B cell (primary cell): ENCODE results near the gene PDSS1. TPM values are rescaled to one million over a fixed set of nuclear protein-coding genes. Genes with fewer than 3 reads are reported as not detected.

Source experiments
- ATAC-seq: fragments of 200-7000 bp; cut with Tn5 transposase; one replicate; pipeline ENCODE4 v1.10.0; 2021; ENCODE audit warnings: low read depth, mild to moderate bottlenecking, moderate number of reproducible peaks, moderate library complexity
- CTCF ChIA-PET: fragments of 350-600 bp; sonication (Branson Sonifier 250); formaldehyde crosslinking; loops from one replicate; lab custom pipeline; 2021; ENCODE audit warnings: antibody characterized with exemption, inconsistent platforms; lab: Charles Lee
- POLR2A ChIA-PET: fragments of 350-600 bp; sonication (Branson Sonifier 250); formaldehyde crosslinking; loops from one replicate; lab custom pipeline; 2021; ENCODE audit warnings: antibody characterized with exemption; lab: Charles Lee
- DNase-seq: peaks from one replicate; pipeline ENCODE4 v3.0.0; 2013
- H2AFZ ChIP-seq: 2 replicates; pipeline ENCODE4 v1.6.1; 2012; ENCODE audit warnings: mild to moderate bottlenecking, low read depth, low read length; ENCODE audit not compliant: insufficient read depth, poor library complexity, severe bottlenecking
- H3K27ac ChIP-seq, 2 donors: 1 replicate in 1 of 2; 2 replicates in 1 of 2; pipeline ENCODE4 v1.5.1; 2012 to 2013; ENCODE audit warnings: low read length in 2 of 2, mild to moderate bottlenecking in 2 of 2, moderate library complexity in 1 of 2
- H3K27me3 ChIP-seq, 4 experiments: fragments of 200-600 bp in 1 of 4; sonication (generic) in 1 of 4; replicated peaks in 1 of 4; 1 replicate in 2 of 4; 2 replicates in 2 of 4; pipeline versions ENCODE4 v1.6.1 to v1.7.0; 2013 to 2016; ENCODE audit warnings: low read length in 3 of 4, mild to moderate bottlenecking in 2 of 4, mixed read lengths in 1 of 4, moderate library complexity in 1 of 4; ENCODE audit not compliant: insufficient read depth in 4 of 4, control insufficient read depth in 3 of 4; ENCODE audit errors: control extremely low read depth in 1 of 4
- H3K36me3 ChIP-seq, 2 experiments: replicated peaks in 1 of 2; 1 replicate in 1 of 2; 2 replicates in 1 of 2; pipeline versions ENCODE4 v1.6.1 to v1.7.1; 2013; ENCODE audit warnings: low read length in 1 of 2; ENCODE audit not compliant: insufficient read depth in 2 of 2, control insufficient read depth in 1 of 2; ENCODE audit errors: control extremely low read depth in 1 of 2, extremely low read depth in 1 of 2
- H3K4me1 ChIP-seq, 2 donors: fragments of 200-600 bp in 1 of 2; sonication (generic) in 1 of 2; 1 replicate in 1 of 2; 2 replicates in 1 of 2; pipeline versions ENCODE4 v1.5.1 to v1.6.1; 2013 to 2017; ENCODE audit warnings: low read length in 2 of 2; ENCODE audit not compliant: control insufficient read depth in 2 of 2, insufficient read depth in 2 of 2
- H3K4me2 ChIP-seq: replicated peaks from 2 replicates; pipeline ENCODE3; 2012; ENCODE audit warnings: mild to moderate bottlenecking, low read depth, low read length; ENCODE audit not compliant: poor library complexity, severe bottlenecking
- H3K4me3 ChIP-seq, 5 experiments: fragments of 200-600 bp in 1 of 5; sonication (generic) in 1 of 5; 1 replicate in 3 of 5; 2 replicates in 2 of 5; pipeline versions ENCODE4 v1.5.1 to v1.7.0; 2011 to 2016; ENCODE audit warnings: low read length in 4 of 5, mild to moderate bottlenecking in 4 of 5, low read depth in 2 of 5, control low read depth in 1 of 5, moderate library complexity in 1 of 5; ENCODE audit not compliant: insufficient read depth in 1 of 5; ENCODE audit errors: control extremely low read depth in 1 of 5, extremely low read depth in 1 of 5
- H3K79me2 ChIP-seq: fragments of 200-600 bp; sonication (generic); one replicate; pipeline ENCODE4 v1.6.0; 2016; ENCODE audit warnings: low read length; ENCODE audit not compliant: control insufficient read depth, insufficient read depth
- H3K9ac ChIP-seq: fragments of 200-600 bp; sonication (generic); 2 replicates; pipeline ENCODE4 v1.6.1; 2017; ENCODE audit warnings: mild to moderate bottlenecking, low read length, moderate library complexity
- H3K9me3 ChIP-seq, 3 donors: one replicate each; pipeline versions ENCODE4 v1.6.1 to v1.7.1; 2013; ENCODE audit warnings: low read length in 2 of 3; ENCODE audit not compliant: control insufficient read depth in 2 of 3, insufficient read depth in 1 of 3; ENCODE audit errors: control extremely low read depth in 1 of 3
- H4K20me1 ChIP-seq: 2 replicates; pipeline ENCODE4 v1.6.0; 2012; ENCODE audit warnings: mild to moderate bottlenecking, low read length; ENCODE audit not compliant: insufficient read depth, control insufficient read depth, poor library complexity, severe bottlenecking
- H3K27ac Mint-ChIP-seq: one replicate; pipeline ENCODE4 v1.8.0; 2021; ENCODE audit warnings: mixed read lengths
- H3K27me3 Mint-ChIP-seq: one replicate; pipeline ENCODE4 v1.8.0; 2021; ENCODE audit warnings: mixed read lengths
- H3K4me1 Mint-ChIP-seq: one replicate; pipeline ENCODE4 v1.8.0; 2021; ENCODE audit warnings: mixed read lengths
- H3K4me3 Mint-ChIP-seq: one replicate; pipeline ENCODE4 v1.8.0; 2021; ENCODE audit warnings: mixed read lengths
- H3K9me3 Mint-ChIP-seq: one replicate; pipeline ENCODE4 v1.8.0; 2022; ENCODE audit warnings: mixed read lengths; ENCODE audit not compliant: insufficient read depth
- CTCF ChIP-seq: fragments of 200-600 bp; IDR thresholded peaks from one replicate; pipeline ENCODE4 v1.8.0; 2022; ENCODE audit warnings: antibody characterized with exemption, mild to moderate bottlenecking
- EZH2 ChIP-seq: IDR thresholded peaks from 2 replicates; pipeline ENCODE4 v1.6.1; 2012; ENCODE audit warnings: borderline replicate concordance, low read depth, mild to moderate bottlenecking, moderate library complexity, low read length; ENCODE audit not compliant: insufficient read depth, poor library complexity, severe bottlenecking
- WGBS: methylation state at CpG from one replicate; pipeline ENCODE4 v1.1.5; 2013; ENCODE audit warnings: missing lambda C conversion rate; ENCODE audit not compliant: insufficient coverage; 5-methylcytosine and 5-hydroxymethylcytosine counted together
- intact Hi-C: fragments of 100-400 bp; cut with micrococcal nuclease; formaldehyde crosslinking; loops from one replicate; pipeline ENCODE4 v1.10.0; 2022
- polyA plus RNA-seq: library from polyadenylated mRNA; depleted of rRNA; stranded (reverse); fragments of >200 nt; gene quantifications from 2 replicates; pipeline ENCODE4 v1.2.3, GENCODE V29; 2012
- total RNA-seq, 2 donors: library from RNA; stranded (reverse); fragments of 120-200 nt in 1 of 2; gene quantifications; 1 replicate in 1 of 2; 2 replicates in 1 of 2; pipeline versions ENCODE4 v1.2.3 to v1.2.4, GENCODE V29; 2013 to 2022

PDSS1 gene
- total and polyA plus RNA-seq, 2 donors (not counting 1 experiment from before 2014, with no cell fraction given): 3.6 to 4.7 TPM

DNA sequence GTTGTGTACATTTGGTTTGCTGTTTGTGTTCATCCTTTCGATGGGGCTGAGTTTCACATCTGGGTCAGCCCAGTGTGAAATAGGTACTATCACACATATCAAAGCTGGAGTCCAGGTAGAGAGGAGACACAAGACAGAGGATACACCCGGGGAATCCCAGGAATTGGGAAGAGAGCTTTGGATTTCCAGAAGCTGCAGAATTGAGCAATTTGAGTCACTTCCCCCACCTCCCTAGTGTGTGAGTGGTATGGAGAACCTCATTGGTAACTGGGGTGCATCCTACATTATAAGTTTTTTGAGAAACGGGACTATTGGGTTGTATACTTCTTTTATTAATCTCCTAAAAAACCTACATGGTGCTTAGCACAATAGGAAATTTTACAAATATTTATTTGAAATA lies 12.1 kb upstream of the PDSS1 start:
- H3K4me3 Mint-ChIP-seq: no peak overlapping the region
- Histone ChIP-seq H3K79me2 (no peaks in the 10 kb centered on the region), H3K36me3 (no peaks in the 10 kb centered on the region), H3K4me2 (no peak overlapping the region), H3K4me3 (no peak overlapping the region), H3K4me1 (peaks cover 0 to 3% of the 10 kb centered on the region in 2 donors), H3K27me3 (peaks cover 0 to 3% (median 2%) of the 10 kb centered on the region in 4 experiments), H3K27ac (no peak overlapping the region), H3K9me3 (no peaks in the 10 kb centered on the region), H3K9ac (no peak overlapping the region), H2AFZ (no peak overlapping the region), H4K20me1 (no peaks in the 10 kb centered on the region)
- ChIA-PET POLR2A (no interaction called here), CTCF (interaction anchor here (0.9 to 1.9 kb wide), 7 partner anchors 12 to 197 kb away, joined by 3 to 12 read pairs (median 5); no protein-coding TSS in a partner anchor)
- no peak overlapping the region for H3K27ac Mint-ChIP-seq
- no peaks in the 10 kb centered on the region for H3K9me3 Mint-ChIP-seq
- DNase-seq (no peak), ATAC-seq (no peak)
- peaks cover 12% of the 10 kb centered on the region for H3K27me3 Mint-ChIP-seq
- WGBS: no CpG with 5 or more reads among the region's 3 CpGs
- H3K4me1 Mint-ChIP-seq: peaks cover 5% of the 10 kb centered on the region
- intact Hi-C loops: loop anchor here (1.0 kb wide), 1 partner anchor 197 kb away; no protein-coding TSS in a partner anchor
- no peak for TF ChIP-seq CTCF

- Mint-ChIP-seq H3K27me3 (peaks cover 16% of the 10 kb centered on the region), H3K4me1 (peaks cover 5% of the 10 kb centered on the region), H3K9me3 (no peaks in the 10 kb centered on the region), H3K4me3 (no peak overlapping the region), H3K27ac (no peak overlapping the region)
- ATAC-seq (no peak), DNase-seq (no peak)
- Histone ChIP-seq H3K36me3 (no peaks in the 10 kb centered on the region), H3K9me3 (no peaks in the 10 kb centered on the region), H3K27ac (no peak overlapping the region), H3K27me3 (peaks cover 0 to 3% (median 2%) of the 10 kb centered on the region in 4 experiments), H3K4me1 (peaks cover 0 to 3% of the 10 kb centered on the region in 2 donors), H3K79me2 (no peaks in the 10 kb centered on the region), H3K4me3 (no peak overlapping the region), H3K9ac (no peak overlapping the region), H3K4me2 (no peak overlapping the region), H4K20me1 (no peaks in the 10 kb centered on the region), H2AFZ (no peak overlapping the region)
- intact Hi-C loops: no loop called here
- CTCF ChIA-PET: no interaction called here
- POLR2A ChIA-PET: no interaction called here
- 60% methylated on average over 1 of the region's 4 CpGs for WGBS
- TF ChIP-seq CTCF (no peak), EZH2 (no peak)
Observed at GRCh38 chr10:26689399-26689798, 8.1 kb upstream of the PDSS1 start.
